Activated T-helper 1 cell treated with anti-CD3 and anti-CD28 coated beads, Interleukin-12 subunit alpha, Interleukin-12 subunit beta, Interleukin-2, Interleukin-4 antibody, amounts not matched to agents 30 ng/mL and 10 ng/mL and 1 ng/mL, durations not matched to agents 14 hours and 24 hours and 36 hours (primary cell): ENCODE results near the gene ASB16. TPM values are rescaled to one million over a fixed set of nuclear protein-coding genes. Genes with fewer than 3 reads are reported as not detected.
A peak's percentile ranks its signal among the peaks of the same experiment; 100 is the strongest.

ENCODE experiments used
- DNase-seq: peaks from one replicate; pipeline ENCODE4 v3.0.0; 2021; ENCODE audit warnings: low spot score
- H3K27ac Mint-ChIP-seq: one replicate; pipeline ENCODE4 v1.8.0; 2021; ENCODE audit warnings: mild to moderate bottlenecking, mixed read lengths
- H3K27me3 Mint-ChIP-seq: one replicate; pipeline ENCODE4 v1.8.0; 2022; ENCODE audit warnings: mild to moderate bottlenecking, moderate library complexity, mixed read lengths; ENCODE audit not compliant: insufficient read depth
- H3K36me3 Mint-ChIP-seq: one replicate; pipeline ENCODE4 v1.8.0; 2021; ENCODE audit warnings: low read depth, mixed read lengths
- H3K4me1 Mint-ChIP-seq: one replicate; pipeline ENCODE4 v1.8.0; 2021; ENCODE audit warnings: low read depth, mixed read lengths
- H3K4me3 Mint-ChIP-seq: one replicate; pipeline ENCODE4 v1.8.0; 2021; ENCODE audit warnings: mild to moderate bottlenecking, moderate library complexity, mixed read lengths
- H3K9me3 Mint-ChIP-seq: one replicate; pipeline ENCODE4 v1.8.0; 2021; ENCODE audit warnings: mixed read lengths
- intact Hi-C: fragments of 100-400 bp; cut with micrococcal nuclease; formaldehyde crosslinking; loops from one replicate; pipeline ENCODE4 v1.15.1; 2024
- total RNA-seq: library from RNA; stranded (reverse); gene quantifications from 2 replicates; pipeline ENCODE4 v1.2.3, GENCODE V29; 2022

Gene ASB16
- total RNA-seq, 1 donor from 2014 or later = 0.31 TPM

- Mint-ChIP-seq H3K4me1 (peaks cover 38% of the 10 kb centered on the region), H3K9me3 (no peaks in the 10 kb centered on the region), H3K4me3 (peak overlapping the region; percentile 92), H3K36me3 (peaks cover 21% of the 10 kb centered on the region), H3K27me3 (peaks cover 2% of the 10 kb centered on the region), H3K27ac (peak overlapping the region; percentile 96)
- DNase-seq = peak; percentile 45
- intact Hi-C loops = loop anchor here (1.0 kb wide), 3 partner anchors 88 to 283 kb away; partner anchors contain the start of genes GPATCH8, RUNDC3A and SLC25A39
Observed at GRCh38 chr17:44220213-44221083, 49.9 kb downstream of the ASB16 start.

GRCh38 chr17:44221084-44221861, 50.8 kb downstream of the ASB16 start:
- Mint-ChIP-seq H3K4me3 (peak overlapping the region; percentile 92), H3K27me3 (peaks cover 2% of the 10 kb centered on the region), H3K4me1 (peaks cover 30% of the 10 kb centered on the region), H3K9me3 (no peaks in the 10 kb centered on the region), H3K36me3 (peaks cover 13% of the 10 kb centered on the region), H3K27ac (peak overlapping the region; percentile 96)
- DNase-seq = peak; percentile 67
- intact Hi-C loops = loop anchor here (1.0 kb wide), 3 partner anchors 87 to 282 kb away; partner anchors contain the start of genes GPATCH8, RUNDC3A and SLC25A39

GRCh38 chr17:44221862-44222111, 51.3 kb downstream of the ASB16 start:
- Mint-ChIP-seq H3K4me1 (peaks cover 25% of the 10 kb centered on the region), H3K9me3 (no peaks in the 10 kb centered on the region), H3K27ac (peak overlapping the region; percentile 96), H3K36me3 (peaks cover 9% of the 10 kb centered on the region), H3K27me3 (peaks cover 2% of the 10 kb centered on the region), H3K4me3 (peak overlapping the region; percentile 92)
- no peak for DNase-seq
- intact Hi-C loops = loop anchor here (1.0 to 2.0 kb wide), 4 partner anchors 25 to 282 kb away; partner anchors contain the start of genes GPATCH8, RUNDC3A and SLC25A39

- H3K27ac Mint-ChIP-seq = peak overlapping the region; percentile 96
- peaks cover 21% of the 10 kb centered on the region for H3K4me1 Mint-ChIP-seq
- peaks cover 2% of the 10 kb centered on the region for H3K27me3 Mint-ChIP-seq
- H3K9me3 Mint-ChIP-seq = no peaks in the 10 kb centered on the region
- DNase-seq = peak; percentile 42
- peak overlapping the region; percentile 92 for H3K4me3 Mint-ChIP-seq
- H3K36me3 Mint-ChIP-seq = peaks cover 5% of the 10 kb centered on the region
- intact Hi-C loops = loop anchor here (2.0 kb wide), 1 partner anchor 25 kb away; no protein-coding TSS in a partner anchor
Observed at GRCh38 chr17:44222112-44222869, 51.8 kb downstream of the ASB16 start.

GRCh38 chr17:44223541-44224071, 53.1 kb downstream of the ASB16 start:
- DNase-seq = no peak
- intact Hi-C loops = loop anchor here (2.0 kb wide), 1 partner anchor 23 kb away; no protein-coding TSS in a partner anchor
- no peaks in the 10 kb centered on the region for H3K9me3 Mint-ChIP-seq
- peaks cover 2% of the 10 kb centered on the region for H3K27me3 Mint-ChIP-seq
- peaks cover 16% of the 10 kb centered on the region for H3K4me1 Mint-ChIP-seq
- peak overlapping the region; percentile 26 for H3K4me3 Mint-ChIP-seq
- peaks cover 1% of the 10 kb centered on the region for H3K36me3 Mint-ChIP-seq
- H3K27ac Mint-ChIP-seq = no peak overlapping the region

Other genes with a start within 250 kb of the ASB16 start
- gene PPY, start 228.2 kb upstream of the ASB16 start, total RNA-seq = not detected in 2 replicates
- 0.36 TPM in 1 of 2 replicates, not detected in the other for gene PYY, start 216.8 kb upstream of the ASB16 start, total RNA-seq
- gene NAGS, start 166.1 kb upstream of the ASB16 start, total RNA-seq = 0.39 and 0.60 TPM in 2 replicates
- gene TMEM101, start 155.7 kb upstream of the ASB16 start, total RNA-seq = 31.6 and 32.8 TPM in 2 replicates
- 93.9 and 95.4 TPM in 2 replicates for gene LSM12, start 104.0 kb upstream of the ASB16 start, total RNA-seq
- gene G6PC3, start 100.0 kb upstream of the ASB16 start, total RNA-seq = 33.5 and 34.9 TPM in 2 replicates
- gene HDAC5, start 47.1 kb upstream of the ASB16 start, total RNA-seq = 20.6 and 22.8 TPM in 2 replicates
- gene HROB, start 28.8 kb upstream of the ASB16 start, total RNA-seq = 23.0 and 23.1 TPM in 2 replicates
- gene TMUB2, start 16.3 kb downstream of the ASB16 start, total RNA-seq = 17.3 and 18.7 TPM in 2 replicates
- gene ATXN7L3, start 29.2 kb downstream of the ASB16 start, total RNA-seq = 125 and 126 TPM in 2 replicates
- 201 and 215 TPM in 2 replicates for gene UBTF, start 49.0 kb downstream of the ASB16 start, total RNA-seq
- gene SLC4A1, start 97.4 kb downstream of the ASB16 start, total RNA-seq = not detected in 2 replicates
- gene RUNDC3A, start 137.9 kb downstream of the ASB16 start, total RNA-seq = 0.13 and 0.22 TPM in 2 replicates
- gene SLC25A39, start 154.1 kb downstream of the ASB16 start, total RNA-seq = 169 and 180 TPM in 2 replicates
- 32.7 and 42.9 TPM in 2 replicates for gene GRN, start 174.6 kb downstream of the ASB16 start, total RNA-seq
- 0.10 and 0.29 TPM in 2 replicates for gene FAM171A2, start 193.1 kb downstream of the ASB16 start, total RNA-seq
- 0.44 and 0.71 TPM in 2 replicates for gene ITGA2B, start 218.9 kb downstream of the ASB16 start, total RNA-seq